GM23338 (cell line): ENCODE measurements around the gene SCAPER. TPM values are rescaled to one million over a fixed set of nuclear protein-coding genes. Genes with fewer than 3 reads are reported as not detected.

Experiments used
- ATAC-seq: fragments of 200-7000 bp; cut with Tn5 transposase; 3 replicates; pipeline ENCODE4 v1.9.1; 2020
- DNase-seq: peaks from one replicate; pipeline ENCODE4 v3.0.0-alpha.2; 2015; ENCODE audit warnings: low spot score
- H2AFZ ChIP-seq: fragments of 200-600 bp; sonication (generic); 2 replicates; pipeline ENCODE4 v1.8.0; 2016; ENCODE audit warnings: antibody characterized with exemption, mild to moderate bottlenecking, moderate library complexity
- H3F3A ChIP-seq: fragments of 200-600 bp; sonication (generic); replicated peaks from 2 replicates; pipeline ENCODE4 v1.8.0; 2017; ENCODE audit warnings: antibody characterized with exemption, mixed run types, low read depth
- H3K27ac ChIP-seq: fragments of 200-600 bp; sonication (generic); 2 replicates; pipeline ENCODE4 v1.6.1; 2016; ENCODE audit warnings: low read depth
- H3K27me3 ChIP-seq: fragments of 200-600 bp; sonication (generic); 2 replicates; pipeline ENCODE4 v1.8.0; 2016; ENCODE audit warnings: mild to moderate bottlenecking, mixed run types, moderate library complexity; ENCODE audit not compliant: insufficient read depth
- H3K36me3 ChIP-seq: fragments of 200-600 bp; sonication (generic); 2 replicates; pipeline ENCODE4 v1.8.0; 2016; ENCODE audit warnings: mild to moderate bottlenecking; ENCODE audit not compliant: insufficient read depth
- H3K4me1 ChIP-seq: fragments of 200-600 bp; sonication (generic); 2 replicates; pipeline ENCODE4 v1.8.0; 2016; ENCODE audit warnings: mild to moderate bottlenecking, moderate library complexity; ENCODE audit not compliant: insufficient read depth
- H3K4me2 ChIP-seq: fragments of 200-600 bp; sonication (generic); 2 replicates; pipeline ENCODE4 v1.7.1; 2017; ENCODE audit warnings: mixed run types
- H3K4me3 ChIP-seq: fragments of 200-600 bp; sonication (generic); 2 replicates; pipeline ENCODE4 v1.6.1; 2016; ENCODE audit warnings: mixed run types
- H3K79me2 ChIP-seq: fragments of 200-600 bp; sonication (generic); replicated peaks from 2 replicates; pipeline ENCODE4 v1.8.0; 2017; ENCODE audit warnings: mild to moderate bottlenecking; ENCODE audit not compliant: insufficient read depth
- H3K9me2 ChIP-seq: fragments of 200-600 bp; sonication (generic); 2 replicates; pipeline ENCODE4 v1.8.0; 2017; ENCODE audit not compliant: insufficient read depth
- H4K20me1 ChIP-seq: fragments of 200-600 bp; sonication (generic); replicated peaks from 2 replicates; pipeline ENCODE4 v1.8.0; 2017; ENCODE audit warnings: mild to moderate bottlenecking; ENCODE audit not compliant: insufficient read depth
- H3K27ac Mint-ChIP-seq: 2 replicates; pipeline ENCODE4 v1.8.0; 2020; ENCODE audit warnings: inconsistent platforms, mild to moderate bottlenecking, moderate library complexity, mixed read lengths
- H3K27me3 Mint-ChIP-seq: 3 replicates; pipeline ENCODE4 v1.8.0; 2022; ENCODE audit warnings: low read depth, mild to moderate bottlenecking, moderate library complexity, mixed read lengths, inconsistent platforms; ENCODE audit not compliant: insufficient read depth, poor library complexity
- H3K36me3 Mint-ChIP-seq: 3 replicates; pipeline ENCODE4 v1.8.0; 2021; ENCODE audit warnings: low read depth, mild to moderate bottlenecking, inconsistent platforms, moderate library complexity, mixed read lengths
- H3K4me1 Mint-ChIP-seq: 3 replicates; pipeline ENCODE4 v1.8.0; 2020; ENCODE audit warnings: mild to moderate bottlenecking, inconsistent platforms, mixed read lengths
- H3K4me3 Mint-ChIP-seq: 3 replicates; pipeline ENCODE4 v1.8.0; 2021; ENCODE audit warnings: moderate library complexity, mild to moderate bottlenecking, inconsistent platforms, mixed read lengths
- H3K9me3 Mint-ChIP-seq: 3 replicates; pipeline ENCODE4 v1.8.0; 2020; ENCODE audit warnings: moderate library complexity, mild to moderate bottlenecking, inconsistent platforms, mixed read lengths
- ETS1 ChIP-seq: IDR thresholded peaks from 2 replicates; pipeline ENCODE4 v1.6.1; 2016; ENCODE audit warnings: antibody characterized with exemption
- EZH2 ChIP-seq: fragments of 200-600 bp; sonication (generic); IDR thresholded peaks from one replicate; pipeline ENCODE4 v1.8.0; 2017; ENCODE audit warnings: antibody characterized with exemption, mild to moderate bottlenecking, low read depth; ENCODE audit not compliant: unreplicated experiment
- EZH2phosphoT487 ChIP-seq: fragments of 200-600 bp; sonication (generic); IDR thresholded peaks from one replicate; pipeline ENCODE4 v1.8.1; 2018; ENCODE audit warnings: antibody characterized with exemption; ENCODE audit not compliant: unreplicated experiment
- NANOG ChIP-seq: IDR thresholded peaks from 2 replicates; pipeline ENCODE4 v1.6.1; 2016; ENCODE audit warnings: antibody characterized with exemption, borderline replicate concordance
- REST ChIP-seq: IDR thresholded peaks from one replicate; pipeline ENCODE4 v1.6.1; 2018; ENCODE audit warnings: antibody characterized with exemption; ENCODE audit not compliant: unreplicated experiment
- polyA plus RNA-seq: library from polyadenylated mRNA; unstranded; fragments of >200 nt; fragmentation: Nextera tagmentation; extraction: Ambion mirVana; gene quantifications from 2 replicates; pipeline ENCODE4 v1.2.1, GENCODE V29; 2016
- total RNA-seq: library from RNA; depleted of rRNA; stranded (reverse); fragments of >200 nt; shearing (Covaris generic); gene quantifications from 2 replicates; pipeline ENCODE4 v1.2.3, GENCODE V29; 2014
- TF ChIP-seq, protein P1 (sequence below): fragments of 250-450 bp; sonication (Bioruptor Pico); IDR thresholded peaks from 2 replicates; pipeline ENCODE4 v1.5.0; 2020; ENCODE audit warnings: mild to moderate bottlenecking, moderate library complexity

Gene SCAPER
- total and polyA plus RNA-seq, 2 experiments from 2014 or later = 9.1 to 17.6 TPM

DNA sequence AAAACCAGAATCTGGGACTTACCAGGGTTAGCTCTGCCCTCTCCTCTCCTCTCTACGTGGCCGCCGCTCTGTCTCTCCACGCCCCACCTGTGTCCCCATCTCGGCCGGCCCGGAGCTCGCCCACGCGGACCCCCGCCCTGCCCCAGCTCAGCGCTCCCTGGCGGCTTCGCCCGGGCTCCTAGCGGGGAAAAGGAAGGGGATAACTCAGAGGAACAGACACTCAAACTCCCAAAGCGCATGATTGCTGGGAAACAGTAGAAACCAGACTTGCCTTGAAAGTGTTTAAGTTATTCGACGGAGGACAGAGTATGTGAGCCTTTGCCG, 563.1 kb downstream of the SCAPER start:
- H2AFZ ChIP-seq = peak overlapping the region; percentile 59; the same call in 1 of the 2 replicates
- H3K36me3 Mint-ChIP-seq = peaks cover 2% of the 10 kb centered on the region; the same call in 1 of the 3 replicates
- H3K9me3 Mint-ChIP-seq = peaks cover 8% of the 10 kb centered on the region
- H3K27ac ChIP-seq = no peak overlapping the region
- H3K27ac Mint-ChIP-seq = no peak overlapping the region
- peaks cover 51% of the 10 kb centered on the region for H3K4me1 ChIP-seq
- H3K4me3 Mint-ChIP-seq = peak overlapping the region; percentile 68
- peaks cover 9% of the 10 kb centered on the region for H3F3A ChIP-seq
- peaks cover 100% of the 10 kb centered on the region for H3K27me3 ChIP-seq
- no peak for DNase-seq
- H3K79me2 ChIP-seq = no peaks in the 10 kb centered on the region
- peaks cover 94% of the 10 kb centered on the region for H3K27me3 Mint-ChIP-seq
- H3K4me1 Mint-ChIP-seq = peaks cover 43% of the 10 kb centered on the region
- H3K4me3 ChIP-seq = peak overlapping the region; percentile 50
- H4K20me1 ChIP-seq = peaks cover 28% of the 10 kb centered on the region
- H3K36me3 ChIP-seq = no peaks in the 10 kb centered on the region
- ATAC-seq = no peak
- H3K9me2 ChIP-seq = no peaks in the 10 kb centered on the region
- TF ChIP-seq ETS1 = no peak
- TF ChIP-seq EZH2 = no peak
- peak; percentile 43 for TF ChIP-seq EZH2phosphoT487
- TF ChIP-seq REST = no peak
- no peak for TF ChIP-seq NANOG
- TF ChIP-seq, protein P1, sequence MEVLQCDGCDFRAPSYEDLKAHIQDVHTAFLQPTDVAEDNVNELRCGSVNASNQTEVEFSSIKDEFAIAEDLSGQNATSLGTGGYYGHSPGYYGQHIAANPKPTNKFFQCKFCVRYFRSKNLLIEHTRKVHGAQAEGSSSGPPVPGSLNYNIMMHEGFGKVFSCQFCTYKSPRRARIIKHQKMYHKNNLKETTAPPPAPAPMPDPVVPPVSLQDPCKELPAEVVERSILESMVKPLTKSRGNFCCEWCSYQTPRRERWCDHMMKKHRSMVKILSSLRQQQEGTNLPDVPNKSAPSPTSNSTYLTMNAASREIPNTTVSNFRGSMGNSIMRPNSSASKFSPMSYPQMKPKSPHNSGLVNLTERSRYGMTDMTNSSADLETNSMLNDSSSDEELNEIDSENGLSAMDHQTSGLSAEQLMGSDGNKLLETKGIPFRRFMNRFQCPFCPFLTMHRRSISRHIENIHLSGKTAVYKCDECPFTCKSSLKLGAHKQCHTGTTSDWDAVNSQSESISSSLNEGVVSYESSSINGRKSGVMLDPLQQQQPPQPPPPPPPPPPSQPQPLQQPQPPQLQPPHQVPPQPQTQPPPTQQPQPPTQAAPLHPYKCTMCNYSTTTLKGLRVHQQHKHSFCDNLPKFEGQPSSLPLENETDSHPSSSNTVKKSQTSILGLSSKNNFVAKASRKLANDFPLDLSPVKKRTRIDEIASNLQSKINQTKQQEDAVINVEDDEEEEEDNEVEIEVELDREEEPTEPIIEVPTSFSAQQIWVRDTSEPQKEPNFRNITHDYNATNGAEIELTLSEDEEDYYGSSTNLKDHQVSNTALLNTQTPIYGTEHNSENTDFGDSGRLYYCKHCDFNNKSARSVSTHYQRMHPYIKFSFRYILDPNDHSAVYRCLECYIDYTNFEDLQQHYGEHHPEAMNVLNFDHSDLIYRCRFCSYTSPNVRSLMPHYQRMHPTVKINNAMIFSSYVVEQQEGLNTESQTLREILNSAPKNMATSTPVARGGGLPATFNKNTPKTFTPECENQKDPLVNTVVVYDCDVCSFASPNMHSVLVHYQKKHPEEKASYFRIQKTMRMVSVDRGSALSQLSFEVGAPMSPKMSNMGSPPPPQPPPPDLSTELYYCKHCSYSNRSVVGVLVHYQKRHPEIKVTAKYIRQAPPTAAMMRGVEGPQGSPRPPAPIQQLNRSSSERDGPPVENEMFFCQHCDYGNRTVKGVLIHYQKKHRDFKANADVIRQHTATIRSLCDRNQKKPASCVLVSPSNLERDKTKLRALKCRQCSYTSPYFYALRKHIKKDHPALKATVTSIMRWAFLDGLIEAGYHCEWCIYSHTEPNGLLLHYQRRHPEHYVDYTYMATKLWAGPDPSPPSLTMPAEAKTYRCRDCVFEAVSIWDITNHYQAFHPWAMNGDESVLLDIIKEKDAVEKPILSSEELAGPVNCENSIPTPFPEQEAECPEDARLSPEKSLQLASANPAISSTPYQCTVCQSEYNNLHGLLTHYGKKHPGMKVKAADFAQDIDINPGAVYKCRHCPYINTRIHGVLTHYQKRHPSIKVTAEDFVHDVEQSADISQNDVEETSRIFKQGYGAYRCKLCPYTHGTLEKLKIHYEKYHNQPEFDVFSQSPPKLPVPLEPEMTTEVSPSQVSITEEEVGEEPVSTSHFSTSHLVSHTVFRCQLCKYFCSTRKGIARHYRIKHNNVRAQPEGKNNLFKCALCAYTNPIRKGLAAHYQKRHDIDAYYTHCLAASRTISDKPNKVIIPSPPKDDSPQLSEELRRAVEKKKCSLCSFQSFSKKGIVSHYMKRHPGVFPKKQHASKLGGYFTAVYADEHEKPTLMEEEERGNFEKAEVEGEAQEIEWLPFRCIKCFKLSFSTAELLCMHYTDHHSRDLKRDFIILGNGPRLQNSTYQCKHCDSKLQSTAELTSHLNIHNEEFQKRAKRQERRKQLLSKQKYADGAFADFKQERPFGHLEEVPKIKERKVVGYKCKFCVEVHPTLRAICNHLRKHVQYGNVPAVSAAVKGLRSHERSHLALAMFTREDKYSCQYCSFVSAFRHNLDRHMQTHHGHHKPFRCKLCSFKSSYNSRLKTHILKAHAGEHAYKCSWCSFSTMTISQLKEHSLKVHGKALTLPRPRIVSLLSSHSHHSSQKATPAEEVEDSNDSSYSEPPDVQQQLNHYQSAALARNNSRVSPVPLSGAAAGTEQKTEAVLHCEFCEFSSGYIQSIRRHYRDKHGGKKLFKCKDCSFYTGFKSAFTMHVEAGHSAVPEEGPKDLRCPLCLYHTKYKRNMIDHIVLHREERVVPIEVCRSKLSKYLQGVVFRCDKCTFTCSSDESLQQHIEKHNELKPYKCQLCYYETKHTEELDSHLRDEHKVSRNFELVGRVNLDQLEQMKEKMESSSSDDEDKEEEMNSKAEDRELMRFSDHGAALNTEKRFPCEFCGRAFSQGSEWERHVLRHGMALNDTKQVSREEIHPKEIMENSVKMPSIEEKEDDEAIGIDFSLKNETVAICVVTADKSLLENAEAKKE (CRISPR knock-in tag) = no peak
- peak overlapping the region; percentile 86 for H3K4me2 ChIP-seq
